T-helper 2 cell (primary cell): ENCODE data around the gene SMARCC1.
"Not testable (repeated sequence)": the region's sequence is repeated elsewhere in the genome, so short reads cannot be mapped to it uniquely, and the experiment has no call there.

Source experiments
- DNase-seq, 5 experiments: peaks; one replicate each; pipeline versions ENCODE4 v3.0.0 to v3.0.0-alpha.2; 2012 to 2022

Gene SMARCC1

DNA sequence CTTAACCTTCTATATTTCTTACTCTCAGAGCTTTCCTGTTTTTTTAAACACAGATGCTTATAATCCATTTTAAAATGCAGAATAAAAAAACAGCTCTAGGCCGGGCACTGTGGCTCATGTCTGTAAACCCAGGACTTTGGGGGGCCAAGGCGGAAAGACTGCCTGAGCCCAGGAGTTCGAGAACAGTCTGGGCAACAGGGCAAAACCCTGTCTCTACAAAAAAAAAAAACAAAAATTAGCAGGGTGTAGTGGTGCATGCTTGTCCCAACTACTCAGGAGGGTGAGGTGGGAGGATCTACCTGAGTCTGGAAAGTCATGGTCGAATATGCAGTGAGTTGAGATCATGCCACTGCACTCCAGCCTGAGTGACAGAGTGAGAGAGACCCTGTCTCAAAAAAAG is 15.5 kb downstream of the SMARCC1 start:
- DNase-seq: no peak

DNA sequence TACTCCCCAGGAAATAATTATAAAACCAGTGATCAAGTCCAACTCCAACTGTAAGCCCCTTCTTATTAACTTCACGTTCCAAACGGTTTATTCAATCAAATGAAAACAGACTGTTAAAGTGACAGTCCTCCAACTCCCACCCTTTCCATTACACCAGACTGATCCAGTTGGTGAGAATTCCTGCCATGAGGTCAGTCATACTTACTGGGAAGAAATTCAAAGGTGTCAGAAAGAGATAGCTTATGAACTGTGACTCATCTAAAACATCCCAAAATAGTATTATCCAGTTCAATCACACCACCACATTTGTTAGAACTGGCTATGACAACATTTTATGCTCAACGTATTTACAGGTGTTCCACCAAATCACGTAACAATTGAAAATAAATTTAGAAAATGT is 19.5 kb downstream of the SMARCC1 start:
- no peak for DNase-seq

DNA sequence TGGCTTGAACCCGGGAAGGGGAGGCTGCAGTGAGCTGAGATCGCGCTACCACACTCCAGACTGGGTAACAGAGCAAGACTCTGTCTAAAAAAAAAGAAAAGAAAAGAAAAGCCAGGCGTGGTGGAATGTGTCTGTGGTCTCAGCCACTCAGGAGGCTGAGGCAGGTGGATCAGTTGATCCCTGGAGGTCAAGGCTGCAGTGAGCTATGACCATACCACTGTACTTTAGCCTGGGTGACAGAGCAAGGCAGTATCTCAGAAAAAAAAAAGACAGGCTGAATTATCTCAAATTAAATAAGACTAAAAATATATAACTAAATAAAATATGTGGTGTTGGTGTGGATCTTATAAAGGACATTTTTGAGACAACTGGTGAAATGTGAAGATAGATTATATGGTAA is 20.6 kb downstream of the SMARCC1 start:
- DNase-seq: no peak

DNA sequence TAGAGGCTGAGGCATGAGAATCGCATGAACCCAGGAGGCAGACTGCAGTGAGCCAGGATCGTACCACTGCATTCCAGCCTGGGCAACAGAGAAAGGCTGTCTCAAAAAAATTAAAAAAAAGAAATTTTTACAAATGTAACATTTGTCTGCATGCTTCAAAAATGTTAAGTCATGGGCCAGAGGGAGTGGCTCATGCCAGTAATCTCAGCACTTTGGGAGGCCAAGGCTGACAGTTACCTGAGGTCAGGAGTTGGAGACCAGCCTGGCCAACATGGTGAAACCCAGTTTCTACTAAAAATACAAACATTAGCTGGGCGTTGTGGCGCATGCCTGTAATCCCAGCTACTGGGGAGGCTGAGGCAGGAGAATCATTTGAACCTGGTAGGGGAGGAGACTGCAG is 21.5 kb downstream of the SMARCC1 start:
- DNase-seq: not testable (repeated sequence)

DNA sequence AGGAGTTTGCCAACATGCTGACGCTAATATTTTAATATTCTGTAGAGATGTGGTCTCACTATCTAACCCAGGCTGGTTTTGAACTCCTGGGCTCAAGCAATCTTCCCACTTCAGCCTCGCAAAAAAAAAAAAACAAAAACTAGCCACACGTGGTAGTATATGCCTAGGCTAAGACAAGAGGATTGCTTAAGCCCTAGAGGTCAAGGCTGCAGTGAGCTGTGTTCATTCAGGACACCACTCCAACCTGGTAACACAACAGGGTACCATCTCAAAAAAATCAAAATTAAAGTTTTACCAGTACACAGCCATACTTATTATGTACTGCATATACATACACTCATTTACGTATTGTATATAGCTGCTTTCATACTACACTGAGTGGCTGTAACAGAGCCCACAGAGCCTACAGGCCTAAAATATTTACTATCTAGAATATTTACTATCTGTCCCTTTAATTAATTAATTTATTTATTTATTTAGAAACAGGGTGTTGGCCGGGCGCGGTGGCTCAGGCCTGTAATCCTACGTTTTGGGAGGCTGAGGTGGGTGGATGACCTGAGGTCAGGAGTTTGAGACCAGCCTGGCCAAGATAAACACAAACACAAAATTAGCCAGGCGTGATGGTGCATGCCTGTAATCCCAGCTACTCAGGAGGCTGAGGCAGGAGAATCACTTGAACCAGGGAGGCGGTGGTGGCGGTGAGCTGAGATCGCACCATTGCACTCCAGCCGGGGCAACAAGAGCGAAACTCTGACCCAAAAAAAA is 23.2 kb downstream of the SMARCC1 start:
- no peak for DNase-seq

DNA sequence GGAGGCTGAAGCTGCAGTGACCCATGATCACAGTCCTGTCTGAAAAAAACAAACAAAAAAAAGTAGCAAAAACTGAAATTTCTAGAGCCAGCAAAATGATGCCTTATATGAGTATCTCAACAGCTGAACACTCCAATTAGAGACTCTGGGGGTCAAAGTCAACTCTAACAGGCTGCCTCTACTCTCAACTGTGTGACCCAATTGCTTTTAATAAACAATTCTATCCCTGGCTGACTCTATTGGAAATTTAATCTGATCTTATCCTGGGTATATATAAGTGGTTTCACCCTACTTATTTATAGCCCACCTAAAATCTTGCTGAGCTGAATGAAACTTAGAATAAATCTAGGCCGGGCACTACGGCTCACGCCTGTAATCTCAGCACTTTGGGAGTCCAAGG is 29.0 kb downstream of the SMARCC1 start:
- DNase-seq: no peak

DNA sequence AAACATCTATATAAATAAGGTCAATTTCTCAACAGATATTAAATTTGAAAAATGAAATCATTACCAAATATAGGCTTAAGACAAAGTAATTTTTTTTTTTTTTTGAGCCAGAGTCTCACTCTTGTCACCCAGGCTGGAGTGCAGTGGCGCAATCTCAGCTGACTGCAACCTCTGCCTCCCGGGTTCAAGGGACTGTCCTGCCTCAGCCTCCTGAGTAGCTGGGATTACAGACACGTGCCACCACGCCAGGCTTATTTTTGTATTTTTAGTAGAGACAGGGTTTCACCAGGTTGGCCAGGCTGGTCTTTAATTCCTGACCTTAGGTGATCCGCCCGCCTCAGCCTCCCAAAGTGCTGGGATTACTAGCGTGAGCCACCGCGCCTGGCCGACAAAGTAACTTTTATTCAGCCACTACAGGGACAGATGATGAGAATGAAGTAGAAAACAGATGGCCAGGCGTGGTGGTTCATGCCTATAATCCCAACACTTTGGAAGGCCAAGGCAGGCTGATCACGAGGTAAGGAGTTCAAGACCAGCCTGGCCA is 30.8 kb downstream of the SMARCC1 start:
- DNase-seq: not testable (repeated sequence)

DNA sequence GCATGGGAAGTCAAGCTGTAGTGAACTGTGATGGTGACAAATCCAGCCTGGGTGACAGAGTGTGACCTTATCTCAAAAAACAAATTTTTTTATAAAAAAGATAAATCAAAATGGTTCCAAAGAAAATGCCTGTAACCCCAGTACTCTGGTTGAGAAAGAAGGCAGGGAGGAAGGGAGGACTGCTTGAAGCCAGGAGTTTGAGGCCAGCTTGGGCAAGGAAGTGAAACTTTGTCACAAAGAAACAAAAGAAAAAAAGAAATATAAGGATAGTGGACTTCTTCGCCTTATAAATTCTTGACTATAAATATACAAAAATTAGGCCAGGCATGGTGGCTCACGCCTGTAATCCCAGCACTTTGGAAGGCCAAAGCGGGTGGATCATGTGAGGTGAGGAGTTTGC is 34.1 kb downstream of the SMARCC1 start:
- DNase-seq: no peak

DNA sequence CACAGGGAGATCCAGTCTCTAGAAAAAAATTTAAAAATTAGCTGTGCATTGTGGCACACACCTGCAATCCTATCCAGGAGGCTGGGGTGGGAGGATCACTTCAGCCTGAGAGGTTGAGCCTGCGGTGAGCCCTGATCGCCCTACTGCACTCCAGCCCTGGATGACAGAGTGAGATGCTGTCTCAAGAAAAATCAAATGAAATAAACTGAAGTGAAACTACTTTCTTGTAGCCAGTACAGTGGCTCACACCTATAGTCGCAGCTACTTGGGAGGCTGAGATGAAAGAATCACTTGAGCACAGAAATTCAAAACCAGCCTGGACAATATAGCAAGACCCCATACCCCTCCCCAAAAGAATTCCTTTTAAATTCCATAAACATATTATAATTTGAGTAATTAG is 35.4 kb downstream of the SMARCC1 start:
- DNase-seq: no peak

DNA sequence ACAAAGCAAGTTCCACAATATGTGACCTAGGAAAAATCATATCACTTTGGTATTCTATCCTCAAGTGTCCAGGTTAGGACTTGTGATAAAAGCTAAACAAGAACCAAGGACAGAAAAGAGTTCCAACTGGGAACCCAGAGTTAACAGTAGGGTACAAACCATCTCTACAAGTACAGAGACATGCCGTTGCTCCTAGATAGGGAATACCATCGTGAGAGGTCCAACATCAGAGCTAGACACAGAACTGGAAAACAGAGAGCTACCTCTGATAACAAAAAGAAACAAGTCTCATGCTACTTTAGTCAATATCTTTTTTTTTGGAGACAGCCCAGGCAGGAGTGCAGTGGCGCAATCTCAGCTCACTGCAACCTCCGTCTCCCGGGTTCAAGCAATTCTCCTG is 37.8 kb downstream of the SMARCC1 start:
- no peak for DNase-seq

DNA sequence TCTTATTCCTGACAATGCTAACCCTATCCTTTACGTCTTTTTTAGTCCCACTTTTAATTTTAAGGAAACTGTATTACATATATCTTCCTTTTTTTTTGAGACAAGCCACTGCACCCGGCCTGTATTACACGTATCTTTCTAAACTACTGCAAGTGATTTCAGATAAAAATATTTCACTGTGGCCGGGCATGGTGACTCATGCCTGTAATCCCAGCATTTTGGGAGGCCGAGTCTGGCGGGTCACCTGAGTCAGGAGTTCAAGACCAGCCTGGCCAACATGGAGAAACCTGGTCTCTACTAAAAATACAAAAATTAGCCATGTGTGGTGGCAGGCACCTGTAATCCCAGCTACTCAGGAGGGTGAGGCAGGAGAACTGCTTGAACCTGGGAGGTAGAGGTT is 38.3 kb downstream of the SMARCC1 start:
- DNase-seq: not testable (repeated sequence)

DNA sequence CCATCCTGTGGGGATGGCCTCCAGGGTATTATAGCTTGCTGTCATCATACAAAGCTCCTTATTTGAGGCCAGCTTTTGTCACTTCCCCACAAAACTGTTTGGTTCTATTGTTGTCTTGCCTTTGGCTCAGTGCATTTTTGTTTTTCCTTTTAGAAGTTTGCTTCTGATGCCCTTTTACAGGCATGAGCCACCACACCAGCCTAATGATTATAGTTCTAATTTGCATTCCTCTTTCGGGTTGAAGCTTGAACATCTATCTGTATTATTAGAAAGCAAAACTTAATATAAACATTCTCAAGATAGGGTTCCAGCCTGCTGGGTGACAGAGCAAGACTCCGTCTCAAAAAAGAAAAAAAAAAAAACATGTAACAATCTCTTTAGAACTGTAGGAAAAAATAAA is 39.8 kb downstream of the SMARCC1 start:
- DNase-seq: no peak

DNA sequence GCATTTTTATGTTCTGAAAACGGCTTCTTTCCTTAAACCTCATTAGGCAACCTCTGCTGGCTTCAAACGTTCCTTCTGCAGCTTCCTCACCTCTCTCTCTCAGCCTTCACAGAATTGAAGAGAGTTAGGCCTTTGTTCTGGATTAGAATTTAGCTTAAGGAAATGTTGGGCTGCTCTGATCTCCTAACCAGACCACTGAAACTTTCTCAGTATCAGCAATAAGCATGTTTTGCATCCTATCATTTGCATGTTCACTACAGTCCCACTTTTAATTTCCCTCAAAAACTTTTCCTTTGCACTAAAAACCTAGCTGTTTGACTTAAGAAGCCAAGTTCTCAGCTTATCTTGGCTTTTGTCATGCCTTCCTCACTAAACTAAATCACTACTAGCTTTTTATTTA is 49.5 kb downstream of the SMARCC1 start:
- DNase-seq: no peak

DNA sequence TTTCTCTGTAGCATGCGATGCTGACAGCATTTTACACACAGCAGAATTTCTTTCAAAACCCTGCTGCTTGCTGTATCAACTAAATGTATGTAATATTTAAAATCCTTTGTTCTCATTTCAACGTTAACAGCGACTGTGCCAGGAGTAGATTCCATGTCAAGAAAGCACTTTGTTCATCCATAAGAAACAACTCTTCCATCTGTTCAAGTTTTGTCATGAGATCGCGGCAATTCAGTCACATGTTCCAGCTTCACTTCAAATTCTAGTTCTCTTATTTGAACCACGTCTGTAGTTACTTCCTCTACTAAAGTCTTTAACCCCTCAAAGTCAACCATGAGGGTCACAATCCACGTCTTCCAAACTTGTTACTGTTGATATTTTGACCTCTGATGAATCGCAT is 50.6 kb downstream of the SMARCC1 start:
- no peak for DNase-seq

DNA sequence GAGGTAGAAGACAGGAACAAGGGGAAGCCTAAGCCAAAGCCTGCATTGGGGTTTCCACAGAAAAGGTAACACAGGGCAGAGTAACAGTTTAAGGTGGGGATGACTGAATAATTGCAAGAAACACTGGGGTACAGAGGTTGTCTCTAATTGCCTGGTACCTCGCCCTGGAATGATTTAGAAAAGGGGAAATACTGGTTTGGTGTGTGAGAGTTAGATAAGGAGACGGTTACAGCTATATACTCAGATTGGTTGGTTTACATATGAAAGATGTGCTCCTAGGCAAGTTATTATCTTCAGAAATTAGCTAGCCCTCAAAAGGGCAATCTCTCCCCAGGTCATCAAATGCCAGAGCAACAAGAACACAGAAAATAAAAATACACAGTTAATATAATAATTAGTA is 58.8 kb downstream of the SMARCC1 start:
- DNase-seq: no peak

DNA sequence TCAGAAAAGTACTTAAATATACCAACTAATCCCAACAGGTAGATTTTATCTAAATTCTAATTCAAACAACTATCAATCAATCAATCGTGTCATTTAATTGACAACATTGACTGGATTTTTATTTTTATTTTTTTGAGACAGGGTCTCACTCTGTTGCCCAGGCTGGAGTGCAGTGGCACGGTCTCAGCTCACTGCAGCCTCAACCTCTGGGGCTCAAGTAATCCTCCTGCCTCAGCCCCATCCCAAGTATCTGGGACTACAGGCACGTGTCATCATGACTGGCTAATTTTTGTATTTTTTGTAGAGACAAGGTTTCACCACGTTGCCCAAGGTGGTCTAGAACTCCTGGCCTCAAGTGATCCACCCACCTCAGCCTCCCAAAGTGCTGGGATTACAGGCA is 64.2 kb downstream of the SMARCC1 start:
- DNase-seq: not testable (repeated sequence)

DNA sequence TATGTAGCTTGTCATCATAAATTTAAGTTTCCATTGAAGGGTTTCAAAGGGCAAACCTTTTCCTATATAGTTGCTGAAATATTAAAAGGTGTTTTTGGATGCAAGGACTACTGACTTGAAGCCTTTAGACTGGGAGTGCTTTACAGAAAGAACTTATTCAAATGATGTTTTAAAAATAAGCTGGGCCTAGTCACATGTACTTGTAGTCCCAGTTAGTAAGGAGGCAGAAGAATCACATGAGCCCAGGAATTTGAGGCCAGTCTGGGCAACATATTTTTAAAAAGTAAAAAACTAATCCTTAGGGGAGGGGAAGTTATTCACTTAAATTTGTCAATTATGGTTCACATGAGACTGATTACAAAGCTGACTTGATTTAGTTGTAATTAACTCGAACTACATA is 65.0 kb downstream of the SMARCC1 start:
- no peak for DNase-seq

DNA sequence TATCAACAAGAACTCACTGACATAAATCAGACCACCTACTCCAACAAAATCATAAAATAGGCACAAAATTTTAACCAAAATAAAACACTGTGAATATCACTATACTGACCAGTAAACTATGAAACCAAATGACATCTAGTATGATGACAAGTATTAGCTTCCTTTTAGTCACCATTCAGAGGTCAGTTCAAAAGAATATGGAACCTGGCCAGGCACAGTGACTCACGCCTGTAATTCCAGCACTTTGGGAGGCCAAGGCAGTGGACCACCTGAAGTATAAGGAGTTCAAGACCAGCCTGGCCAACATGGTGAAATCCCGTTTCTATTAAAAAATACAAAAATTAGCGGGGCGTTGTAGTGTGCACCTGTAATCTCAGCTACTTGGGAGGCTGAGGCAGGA is 65.8 kb downstream of the SMARCC1 start:
- no peak for DNase-seq

DNA sequence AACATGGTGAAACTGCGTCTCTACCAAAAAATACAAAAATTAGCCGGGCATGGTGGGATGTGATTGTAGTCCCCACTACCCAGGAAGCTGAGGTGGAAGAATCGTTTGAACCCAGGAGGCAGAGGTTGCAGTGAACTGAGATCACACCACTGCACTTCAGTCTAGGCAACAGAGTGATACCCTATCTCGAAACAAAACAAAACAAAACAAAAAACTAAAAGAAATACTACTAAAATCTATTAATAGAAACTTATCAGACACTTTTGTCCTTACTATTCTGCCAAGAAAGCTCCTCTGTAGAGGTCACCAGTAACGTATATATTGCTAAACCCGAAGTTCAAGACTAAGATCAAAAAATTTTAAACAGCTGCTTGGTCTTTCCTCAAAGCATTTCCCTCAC is 67.1 kb downstream of the SMARCC1 start:
- DNase-seq: no peak

DNA sequence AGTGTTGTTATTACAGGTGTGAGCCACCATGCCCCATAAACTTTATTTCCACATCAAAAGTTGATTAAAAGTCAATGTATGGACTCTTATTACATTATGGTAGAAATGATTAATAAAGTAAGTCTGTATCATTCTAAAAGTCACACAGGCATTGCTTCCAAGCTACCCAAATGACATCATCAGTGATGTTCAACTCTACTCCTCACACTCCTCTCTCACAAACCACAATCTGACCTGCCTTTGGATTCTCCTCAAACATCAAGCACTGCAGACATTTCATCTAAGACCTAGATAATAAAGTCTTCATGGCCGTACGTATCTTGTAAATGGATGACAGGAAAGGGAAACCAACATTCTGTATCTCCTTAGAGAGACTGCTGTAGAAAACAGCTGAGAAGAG is 68.0 kb downstream of the SMARCC1 start:
- DNase-seq: no peak

DNA sequence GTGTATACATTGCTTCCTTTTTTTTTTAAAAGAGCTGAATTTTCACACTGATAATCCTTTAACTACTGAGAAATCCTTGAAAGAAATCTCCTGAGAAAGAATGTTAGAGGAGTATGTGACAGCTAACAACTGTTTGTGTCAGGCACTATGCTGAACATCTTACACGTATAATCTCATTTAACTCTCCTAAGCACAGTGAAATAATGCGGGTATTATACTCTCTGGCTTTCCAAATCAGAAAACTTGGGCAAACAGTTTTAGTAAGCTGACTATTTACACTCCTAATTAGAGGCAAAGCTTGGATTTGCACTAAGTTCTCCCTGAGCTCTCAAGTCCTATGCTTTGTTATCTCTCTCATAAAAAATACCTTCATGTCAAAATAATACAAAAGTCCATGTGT is 69.3 kb downstream of the SMARCC1 start:
- DNase-seq: no peak

DNA sequence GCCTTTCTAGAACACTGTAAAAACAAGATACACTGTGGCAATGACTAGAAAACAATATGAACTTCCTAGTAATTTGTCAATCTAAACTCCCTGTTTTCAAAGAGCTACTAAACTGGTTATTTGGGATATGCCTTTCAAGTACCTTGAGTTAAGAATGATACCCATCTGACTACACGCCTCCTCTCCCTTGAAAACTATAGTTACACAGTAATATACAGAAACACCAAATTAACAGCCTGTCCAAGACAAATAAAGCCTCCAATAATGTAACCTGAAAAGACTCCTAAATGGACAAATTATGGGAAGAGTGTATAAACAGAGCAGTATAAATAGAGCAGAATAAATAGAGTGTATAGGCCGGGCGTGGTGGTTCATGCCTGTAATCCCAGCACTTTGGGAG is 70.1 kb downstream of the SMARCC1 start:
- DNase-seq: no peak

DNA sequence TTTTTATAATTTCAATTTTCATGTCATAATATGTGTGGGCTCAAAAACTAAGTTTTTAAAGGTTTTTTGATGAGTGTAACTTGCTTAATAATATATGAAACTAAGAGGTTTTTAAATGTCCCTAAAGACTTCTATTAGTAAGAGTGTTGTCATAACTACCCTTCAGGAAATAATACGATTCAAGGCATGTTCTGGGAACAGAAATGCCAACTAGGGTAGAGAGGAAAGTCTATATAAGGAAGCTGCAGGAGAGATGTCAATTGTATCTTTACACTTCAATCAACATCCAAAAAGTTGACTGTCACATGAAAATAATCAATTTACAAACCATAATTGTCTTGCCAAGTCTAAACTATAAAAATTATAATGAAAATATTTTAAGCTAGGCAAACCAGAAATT is 76.3 kb downstream of the SMARCC1 start:
- DNase-seq: no peak

DNA sequence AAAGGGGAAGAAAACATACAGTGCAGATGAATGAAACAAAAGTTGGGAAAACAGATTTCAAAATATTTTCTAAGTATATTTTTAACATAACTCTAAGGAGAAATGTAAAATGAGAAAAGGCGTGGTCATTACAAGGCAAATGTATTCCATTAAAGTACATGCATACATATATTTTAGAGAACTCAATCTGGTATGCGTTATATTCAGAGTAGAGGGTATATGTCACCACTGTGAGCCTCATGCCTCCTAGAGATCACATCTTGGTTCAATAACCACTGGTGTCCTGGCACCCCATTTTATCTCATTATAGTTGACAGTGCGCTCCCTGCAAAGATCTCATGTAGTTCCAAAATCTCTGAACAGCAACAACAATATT is 77.5 kb downstream of the SMARCC1 start:
- no peak for DNase-seq

DNA sequence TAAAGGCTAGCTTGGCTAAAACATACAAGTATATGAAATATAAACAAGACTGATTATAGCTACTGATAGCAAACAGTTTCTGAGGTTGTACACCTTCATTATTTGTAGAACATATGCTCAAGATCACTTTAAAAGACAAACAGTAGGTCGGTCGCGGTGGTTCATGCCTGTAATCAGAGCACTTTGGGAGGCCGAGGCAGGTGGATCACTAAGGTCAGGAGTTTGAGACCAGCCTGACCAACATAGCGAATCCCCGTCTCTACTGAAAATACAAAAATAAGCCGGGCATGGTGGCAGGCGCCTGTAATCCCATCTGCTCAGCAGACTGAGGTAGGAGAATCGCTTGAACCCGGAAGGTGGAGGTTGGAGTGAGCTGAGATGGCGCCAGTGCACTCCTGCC is 80.3 kb downstream of the SMARCC1 start:
- DNase-seq: no peak
